Activated CD4-positive, alpha-beta T cell treated with anti-CD3 and anti-CD28 coated beads for 36 hours (primary cell): ENCODE measurements around the gene MUS81. TPM values are rescaled to one million over a fixed set of nuclear protein-coding genes. Genes with fewer than 3 reads are reported as not detected.

Experiments used
- ATAC-seq: fragments of 200-7000 bp; cut with Tn5 transposase; one replicate; pipeline ENCODE4 v1.10.0; 2021; ENCODE audit warnings: mild to moderate bottlenecking, moderate library complexity
- CTCF ChIA-PET: fragments of 350-600 bp; sonication (Branson Sonifier 250); formaldehyde crosslinking; loops from one replicate; lab custom pipeline; 2021; ENCODE audit warnings: antibody characterized with exemption; lab: Charles Lee
- POLR2A ChIA-PET: fragments of 350-600 bp; sonication (Branson Sonifier 250); formaldehyde crosslinking; loops from one replicate; lab custom pipeline; 2021; ENCODE audit warnings: antibody characterized with exemption, inconsistent platforms; lab: Charles Lee
- DNase-seq: peaks from one replicate; pipeline ENCODE4 v3.0.0-alpha.2; 2020
- H3K27ac Mint-ChIP-seq: one replicate; pipeline ENCODE4 v1.8.0; 2021; ENCODE audit warnings: mixed read lengths
- H3K27me3 Mint-ChIP-seq: one replicate; pipeline ENCODE4 v1.8.0; 2021; ENCODE audit warnings: mixed read lengths
- H3K36me3 Mint-ChIP-seq: one replicate; pipeline ENCODE4 v1.8.0; 2021; ENCODE audit warnings: low read depth, mixed read lengths
- H3K4me1 Mint-ChIP-seq: one replicate; pipeline ENCODE4 v1.8.0; 2021; ENCODE audit warnings: mixed read lengths
- H3K4me3 Mint-ChIP-seq: one replicate; pipeline ENCODE4 v1.8.0; 2021; ENCODE audit warnings: mild to moderate bottlenecking, moderate library complexity, mixed read lengths
- H3K9me3 Mint-ChIP-seq: one replicate; pipeline ENCODE4 v1.8.0; 2021; ENCODE audit warnings: low read depth, mixed read lengths
- intact Hi-C, 2 experiments: fragments of 100-400 bp; cut with DNase I in 1 of 2; cut with micrococcal nuclease in 1 of 2; formaldehyde crosslinking; loops; one replicate each; pipeline versions ENCODE4 v1.14.2 to v1.15.1; 2022 to 2024; cut with DNase I, micrococcal nuclease
- total RNA-seq, 2 experiments: library from RNA; stranded (reverse); gene quantifications; one replicate each; pipeline ENCODE4 v1.2.3, GENCODE V29; 2021

Gene MUS81
- total RNA-seq, 2 experiments from 2014 or later = 59.2 to 67.8 TPM

GRCh38 chr11:65861165-65861505 lies 902 bp downstream of the MUS81 start:
- no peak for ATAC-seq
- H3K4me3 Mint-ChIP-seq = peak overlapping the region; percentile 91
- CTCF ChIA-PET = interaction anchor here (0.6 to 6.6 kb wide), 7 partner anchors 9 to 149 kb away, joined by 3 to 210 read pairs (median 29); partner anchors contain the start of genes CCDC85B, FIBP, KAT5 and RNASEH2C
- no peak for DNase-seq
- H3K9me3 Mint-ChIP-seq = no peaks in the 10 kb centered on the region
- POLR2A ChIA-PET = interaction anchor here (0.8 to 1.8 kb wide), 2 partner anchors 10 to 81 kb away, joined by 6 read pairs; partner anchors contain the start of gene AP5B1
- no peaks in the 10 kb centered on the region for H3K27me3 Mint-ChIP-seq
- intact Hi-C loops = loop anchor here in 1 of 2 experiments (2.0 kb wide), 1 partner anchor 128 kb away; no protein-coding TSS in a partner anchor
- peaks cover 25% of the 10 kb centered on the region for H3K4me1 Mint-ChIP-seq
- H3K36me3 Mint-ChIP-seq = peaks cover 40% of the 10 kb centered on the region
- peak overlapping the region; percentile 99 for H3K27ac Mint-ChIP-seq

- H3K4me3 Mint-ChIP-seq = peak overlapping the region; percentile 91
- DNase-seq = no peak
- ATAC-seq = no peak
Measured at GRCh38 chr11:65861533-65862183, 1.4 kb downstream of the MUS81 start.

GRCh38 chr11:65862191-65862735 lies 2.0 kb downstream of the MUS81 start:
- no peak for ATAC-seq
- CTCF ChIA-PET = interaction anchor here (0.5 to 6.6 kb wide), 3 partner anchors 27 to 171 kb away, joined by 3 to 210 read pairs (median 4); partner anchors contain the start of genes CCDC85B and FIBP
- H3K27ac Mint-ChIP-seq = peak overlapping the region; percentile 72
- no peaks in the 10 kb centered on the region for H3K27me3 Mint-ChIP-seq
- POLR2A ChIA-PET = interaction anchor here (1.6 to 1.7 kb wide), 2 partner anchors 9 to 29 kb away, joined by 3 to 6 read pairs; partner anchors contain the start of gene CCDC85B
- peaks cover 17% of the 10 kb centered on the region for H3K4me1 Mint-ChIP-seq
- H3K9me3 Mint-ChIP-seq = no peaks in the 10 kb centered on the region
- intact Hi-C loops = no loop called here
- peak overlapping the region; percentile 91 for H3K4me3 Mint-ChIP-seq
- peaks cover 39% of the 10 kb centered on the region for H3K36me3 Mint-ChIP-seq
- DNase-seq = no peak

More at GRCh38 chr11:65861533-65862183, 1.4 kb downstream of the MUS81 start:
- intact Hi-C loops = loop anchor here in 1 of 2 experiments (2.0 kb wide), 1 partner anchor 127 kb away; no protein-coding TSS in a partner anchor
- no peaks in the 10 kb centered on the region for H3K27me3 Mint-ChIP-seq
- H3K4me1 Mint-ChIP-seq = peaks cover 20% of the 10 kb centered on the region
- H3K9me3 Mint-ChIP-seq = no peaks in the 10 kb centered on the region
- ChIA-PET POLR2A (interaction anchor here (0.8 to 1.6 kb wide), 2 partner anchors 10 to 29 kb away, joined by 3 to 6 read pairs; partner anchors contain the start of gene CCDC85B), CTCF (interaction anchor here (0.6 to 6.6 kb wide), 5 partner anchors 8 to 142 kb away, joined by 3 to 210 read pairs (median 8); partner anchors contain the start of genes CCDC85B, FIBP and RNASEH2C)
- peak overlapping the region; percentile 99 for H3K27ac Mint-ChIP-seq
- H3K36me3 Mint-ChIP-seq = peaks cover 36% of the 10 kb centered on the region

GRCh38 chr11:65862941-65863888 lies 3.0 kb downstream of the MUS81 start:
- no peak for DNase-seq
- no peaks in the 10 kb centered on the region for H3K27me3 Mint-ChIP-seq
- ATAC-seq = no peak
- ChIA-PET CTCF (interaction anchor here (0.5 to 6.6 kb wide), 5 partner anchors 26 to 402 kb away, joined by 3 to 210 read pairs (median 3); partner anchors contain the start of genes BANF1, CCDC85B and FIBP), POLR2A (interaction anchor here (1.6 to 1.7 kb wide), 2 partner anchors 8 to 28 kb away, joined by 3 to 6 read pairs; partner anchors contain the start of gene CCDC85B)
- H3K4me1 Mint-ChIP-seq = peaks cover 17% of the 10 kb centered on the region
- H3K9me3 Mint-ChIP-seq = no peaks in the 10 kb centered on the region
- peak overlapping the region; percentile 72 for H3K27ac Mint-ChIP-seq
- H3K4me3 Mint-ChIP-seq = peak overlapping the region; percentile 42
- peaks cover 46% of the 10 kb centered on the region for H3K36me3 Mint-ChIP-seq
- intact Hi-C loops = no loop called here

GRCh38 chr11:65863889-65864705 lies 3.9 kb downstream of the MUS81 start:
- no peak for ATAC-seq
- POLR2A ChIA-PET = interaction anchor here (1.7 kb wide), 1 partner anchor 7 kb away, joined by 6 read pairs; no protein-coding TSS in a partner anchor
- Mint-ChIP-seq H3K9me3 (no peaks in the 10 kb centered on the region), H3K4me1 (peaks cover 15% of the 10 kb centered on the region), H3K27me3 (no peaks in the 10 kb centered on the region), H3K36me3 (peaks cover 46% of the 10 kb centered on the region), H3K4me3 (no peak overlapping the region), H3K27ac (no peak overlapping the region)
- no peak for DNase-seq
- intact Hi-C loops = no loop called here
- CTCF ChIA-PET = interaction anchor here (0.6 kb wide), 2 partner anchors 138 to 401 kb away, joined by 3 read pairs; partner anchors contain the start of gene BANF1

- POLR2A ChIA-PET = no interaction called here
- no peak for DNase-seq
- Mint-ChIP-seq H3K36me3 (peaks cover 46% of the 10 kb centered on the region), H3K27me3 (no peaks in the 10 kb centered on the region), H3K9me3 (no peaks in the 10 kb centered on the region), H3K4me3 (no peak overlapping the region), H3K27ac (no peak overlapping the region), H3K4me1 (peaks cover 14% of the 10 kb centered on the region)
- intact Hi-C loops = no loop called here
- CTCF ChIA-PET = interaction anchor here (0.7 to 0.9 kb wide), 2 partner anchors 20 to 120 kb away, joined by 3 read pairs; no protein-coding TSS in a partner anchor
- no peak for ATAC-seq
Measured at GRCh38 chr11:65864706-65865471, 4.7 kb downstream of the MUS81 start.

- Mint-ChIP-seq H3K4me3 (no peak overlapping the region), H3K36me3 (peaks cover 45% of the 10 kb centered on the region), H3K9me3 (no peaks in the 10 kb centered on the region), H3K27me3 (no peaks in the 10 kb centered on the region), H3K4me1 (peaks cover 14% of the 10 kb centered on the region), H3K27ac (no peak overlapping the region)
- CTCF ChIA-PET = interaction anchor here (0.9 to 1.0 kb wide), 2 partner anchors 19 to 24 kb away, joined by 3 read pairs; partner anchors contain the start of gene CCDC85B
- POLR2A ChIA-PET = interaction anchor here (0.7 to 1.2 kb wide), 2 partner anchors 14 to 25 kb away, joined by 3 read pairs; partner anchors contain the start of gene CCDC85B
- DNase-seq (no peak), ATAC-seq (no peak)
- intact Hi-C loops = no loop called here
Measured at GRCh38 chr11:65865550-65866172, 5.4 kb downstream of the MUS81 start.

GRCh38 chr11:65866509-65867283 lies 6.5 kb downstream of the MUS81 start:
- ChIA-PET CTCF (interaction anchor here (0.8 to 1.0 kb wide), 2 partner anchors 23 to 178 kb away, joined by 3 read pairs; partner anchors contain the start of gene CCDC85B), POLR2A (interaction anchor here (0.7 to 1.2 kb wide), 2 partner anchors 15 to 24 kb away, joined by 3 read pairs; partner anchors contain the start of gene CCDC85B)
- ATAC-seq (no peak), DNase-seq (no peak)
- Mint-ChIP-seq H3K4me3 (no peak overlapping the region), H3K36me3 (peaks cover 41% of the 10 kb centered on the region), H3K9me3 (no peaks in the 10 kb centered on the region), H3K27ac (no peak overlapping the region), H3K4me1 (peaks cover 13% of the 10 kb centered on the region), H3K27me3 (no peaks in the 10 kb centered on the region)
- intact Hi-C loops = no loop called here
